Measurements from ENCODE around the gene NHERF2.

Gene NHERF2

DNA sequence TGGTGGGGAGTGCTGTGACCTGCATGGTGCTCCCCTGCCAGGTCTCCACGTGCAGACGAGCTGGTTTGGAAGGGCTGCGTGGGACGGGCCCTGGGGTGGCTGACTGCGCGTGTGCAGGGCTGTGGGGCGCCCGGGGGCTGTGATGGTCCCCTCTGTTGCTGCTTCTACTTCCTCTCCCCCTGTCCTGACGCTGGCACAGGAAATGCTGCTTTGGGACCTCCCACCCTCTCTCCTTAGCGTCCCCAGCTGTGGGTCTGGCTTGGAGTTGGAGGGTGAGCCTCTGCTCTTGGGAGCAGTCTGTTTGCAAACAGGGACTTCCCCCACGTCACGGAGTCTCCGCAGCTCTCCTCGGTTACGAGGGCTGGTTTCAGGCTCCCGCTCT lies 56.3 kb downstream of the NHERF2 start:
- no peak for DNase-seq (ENCODE audit: low read depth)

DNA sequence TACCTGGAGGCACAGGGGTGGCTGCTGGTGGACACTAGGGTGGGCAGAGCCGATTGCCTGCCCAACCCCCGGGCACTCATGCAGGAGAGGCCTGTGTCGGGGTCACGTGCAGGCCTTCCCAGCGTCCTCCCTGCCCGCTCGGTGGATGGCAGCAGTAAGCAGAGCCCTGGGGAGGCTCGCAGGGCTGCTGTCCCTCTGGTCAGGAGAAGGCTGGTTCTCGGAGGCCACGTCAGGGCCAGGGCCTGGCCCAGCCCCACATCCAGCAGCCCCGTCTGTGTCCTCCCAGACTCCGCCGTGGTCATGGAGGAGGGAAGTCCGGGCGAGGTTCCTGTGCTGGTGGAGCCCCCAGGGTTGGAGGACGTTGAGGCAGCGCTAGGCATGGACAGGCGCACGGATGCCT lies 56.7 kb downstream of the NHERF2 start:
- no peak for DNase-seq (ENCODE audit: low read depth)

DNA sequence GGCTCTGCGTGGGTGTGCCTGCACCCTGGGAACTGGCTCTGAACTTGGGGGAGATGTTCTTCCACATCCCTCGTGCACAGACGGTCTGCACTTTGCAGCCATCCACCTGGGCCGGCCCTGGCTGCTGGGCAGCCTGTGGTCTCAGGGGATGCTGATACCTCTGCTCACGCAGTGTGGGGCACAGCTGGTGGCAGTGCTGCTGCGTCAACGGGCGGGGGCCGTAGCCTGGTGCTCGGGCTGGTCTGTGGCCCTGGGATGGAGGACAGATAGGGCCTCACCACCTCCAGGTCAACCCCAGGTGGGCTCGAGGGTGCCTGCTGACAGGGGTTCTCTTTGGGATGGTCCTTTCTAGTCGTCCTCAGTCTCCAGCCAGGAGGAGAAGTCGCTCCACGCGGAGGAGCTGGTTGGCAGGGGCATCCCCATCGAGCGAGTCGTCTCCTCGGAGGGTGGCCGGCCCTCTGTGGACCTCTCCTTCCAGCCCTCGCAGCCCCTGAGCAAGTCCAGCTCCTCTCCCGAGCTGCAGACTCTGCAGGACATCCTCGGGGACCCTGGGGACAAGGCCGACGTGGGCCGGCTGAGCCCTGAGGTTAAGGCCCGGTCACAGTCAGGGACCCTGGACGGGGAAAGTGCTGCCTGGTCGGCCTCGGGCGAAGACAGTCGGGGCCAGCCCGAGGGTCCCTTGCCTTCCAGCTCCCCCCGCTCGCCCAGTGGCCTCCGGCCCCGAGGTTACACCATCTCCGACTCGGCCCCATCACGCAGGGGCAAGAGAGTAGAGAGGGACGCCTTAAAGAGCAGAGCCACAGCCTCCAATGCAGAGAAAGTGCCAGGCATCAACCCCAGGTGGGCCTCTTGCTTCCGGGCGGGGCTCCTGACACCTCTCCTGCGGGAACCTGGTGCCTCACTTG lies 57.4 kb downstream of the NHERF2 start:
- no peak for DNase-seq (ENCODE audit: low read depth)

DNA sequence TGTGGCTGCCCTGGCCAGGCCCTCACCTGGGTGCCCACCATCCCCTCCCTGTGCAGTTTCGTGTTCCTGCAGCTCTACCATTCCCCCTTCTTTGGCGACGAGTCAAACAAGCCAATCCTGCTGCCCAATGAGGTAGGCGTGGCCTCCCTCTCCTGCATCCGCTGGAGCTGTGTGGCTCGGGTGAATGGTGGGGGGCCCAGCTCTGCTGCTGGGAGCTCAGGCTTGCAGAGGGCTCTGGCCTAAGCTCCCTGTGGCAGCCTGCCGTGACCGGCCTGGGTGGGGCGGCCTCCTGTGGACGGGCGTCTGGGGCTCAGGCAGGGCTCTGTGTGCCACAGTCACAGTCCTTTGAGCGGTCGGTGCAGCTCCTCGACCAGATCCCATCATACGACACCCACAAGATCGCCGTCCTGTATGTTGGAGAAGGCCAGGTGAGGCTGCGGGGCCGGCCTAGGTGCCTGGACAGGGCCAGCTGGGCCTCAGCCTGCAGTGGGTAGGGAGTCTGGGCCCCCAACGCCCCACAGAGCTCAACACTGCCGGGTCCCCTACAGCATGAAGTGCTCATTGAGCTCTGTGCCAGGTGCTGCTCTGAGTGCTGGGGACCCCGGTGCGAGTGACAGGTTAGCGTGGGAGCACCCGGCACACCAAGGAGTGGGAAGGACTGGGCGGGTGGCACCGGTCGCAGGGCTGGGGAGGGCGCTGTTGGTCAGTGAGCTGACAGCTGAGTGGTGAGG lies 58.4 kb downstream of the NHERF2 start:
- DNase-seq (ENCODE audit: low read depth): no peak

DNA sequence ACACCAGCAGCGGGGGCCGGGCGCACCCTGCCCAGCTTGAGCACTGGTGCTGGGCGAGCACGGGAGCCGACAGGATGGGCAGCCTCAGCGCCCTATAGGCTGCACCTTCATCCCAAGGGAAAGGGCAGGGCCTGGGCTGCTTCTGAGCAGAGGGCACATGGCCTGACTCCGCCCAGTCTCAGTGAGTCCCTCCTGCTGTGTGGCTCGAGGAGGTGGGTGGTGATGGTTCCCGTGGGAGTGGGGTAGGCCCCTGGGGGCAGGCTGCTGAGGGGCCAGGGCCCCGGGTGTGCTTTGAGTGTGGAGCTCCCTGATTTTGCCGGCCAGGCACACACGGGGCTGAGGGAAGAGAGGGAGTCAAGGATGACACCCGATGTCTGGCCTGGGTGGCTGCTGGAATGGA lies 59.0 kb downstream of the NHERF2 start:
- no peak for DNase-seq (ENCODE audit: low read depth)

DNA sequence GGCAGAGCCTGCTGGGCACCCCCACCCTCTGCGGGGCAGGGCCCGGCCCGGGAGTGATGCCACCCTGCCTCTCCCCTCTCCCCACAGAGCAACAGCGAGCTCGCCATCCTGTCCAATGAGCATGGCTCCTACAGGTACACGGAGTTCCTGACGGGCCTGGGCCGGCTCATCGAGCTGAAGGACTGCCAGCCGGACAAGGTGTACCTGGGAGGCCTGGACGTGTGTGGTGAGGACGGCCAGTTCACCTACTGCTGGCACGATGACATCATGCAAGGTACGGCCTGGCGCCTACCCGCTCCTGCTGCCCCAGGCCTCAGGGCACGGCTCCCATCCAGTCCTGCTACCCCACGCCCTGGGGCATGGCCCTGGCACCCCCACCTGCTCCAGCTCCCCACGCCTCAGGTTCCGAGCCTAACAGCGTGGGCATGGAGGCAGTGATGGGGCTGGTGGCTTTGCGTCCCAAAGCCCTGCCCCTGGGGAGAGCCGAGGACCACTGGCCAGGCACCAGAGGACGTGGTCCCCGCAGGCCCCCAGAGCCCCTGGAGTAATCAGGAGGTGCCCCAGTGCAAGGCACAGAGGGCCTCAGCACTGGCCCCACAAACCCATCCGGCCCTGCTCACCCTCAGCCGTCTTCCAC lies 59.5 kb downstream of the NHERF2 start:
- no peak for DNase-seq (ENCODE audit: low read depth)

DNA sequence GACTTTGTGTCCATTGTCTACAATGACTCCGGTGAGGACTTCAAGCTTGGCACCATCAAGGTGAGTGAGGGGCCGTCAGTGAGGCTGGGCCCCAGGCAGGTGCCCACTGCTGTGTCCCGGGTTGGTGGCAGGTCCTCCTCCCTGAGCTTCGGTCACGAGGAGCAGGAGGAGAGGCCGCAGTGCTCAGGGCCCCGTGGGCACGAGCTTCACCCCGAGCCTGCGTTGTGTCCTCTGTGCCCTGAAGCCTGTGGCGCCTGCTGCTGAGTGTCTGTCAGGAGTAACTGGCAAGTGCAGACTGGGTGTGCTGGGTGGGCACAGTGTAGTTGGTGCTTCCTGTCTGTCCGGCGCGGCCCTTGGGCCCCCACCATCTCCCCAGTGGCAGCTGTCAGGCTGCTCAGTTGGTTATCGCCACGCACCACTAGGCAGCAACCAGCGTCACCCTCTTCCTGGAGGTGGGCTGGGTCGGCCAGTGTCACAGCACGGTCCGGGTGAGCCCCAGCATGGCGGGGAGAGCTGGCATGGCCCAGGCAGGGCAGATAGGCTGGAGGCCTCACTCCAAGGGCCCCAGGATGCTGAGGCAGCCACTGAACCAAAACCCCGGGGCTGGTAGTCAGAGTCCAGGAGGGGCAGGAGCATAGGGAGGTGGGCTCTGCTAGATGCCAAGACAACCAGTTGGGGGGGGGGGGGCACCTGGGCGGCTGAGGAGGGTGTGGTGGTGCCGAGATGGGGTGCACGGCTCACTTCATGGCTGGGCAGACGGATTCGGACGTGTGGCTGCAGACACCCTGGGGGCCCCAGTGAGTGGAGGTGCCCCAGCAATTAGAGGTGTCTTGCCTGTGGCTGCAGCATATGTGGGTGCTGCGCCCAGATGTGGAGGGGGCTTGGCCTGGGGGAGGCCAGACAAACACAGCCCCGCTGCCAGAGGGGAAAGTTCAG lies 60.4 kb downstream of the NHERF2 start:
- no peak for DNase-seq (ENCODE audit: low read depth)

DNA sequence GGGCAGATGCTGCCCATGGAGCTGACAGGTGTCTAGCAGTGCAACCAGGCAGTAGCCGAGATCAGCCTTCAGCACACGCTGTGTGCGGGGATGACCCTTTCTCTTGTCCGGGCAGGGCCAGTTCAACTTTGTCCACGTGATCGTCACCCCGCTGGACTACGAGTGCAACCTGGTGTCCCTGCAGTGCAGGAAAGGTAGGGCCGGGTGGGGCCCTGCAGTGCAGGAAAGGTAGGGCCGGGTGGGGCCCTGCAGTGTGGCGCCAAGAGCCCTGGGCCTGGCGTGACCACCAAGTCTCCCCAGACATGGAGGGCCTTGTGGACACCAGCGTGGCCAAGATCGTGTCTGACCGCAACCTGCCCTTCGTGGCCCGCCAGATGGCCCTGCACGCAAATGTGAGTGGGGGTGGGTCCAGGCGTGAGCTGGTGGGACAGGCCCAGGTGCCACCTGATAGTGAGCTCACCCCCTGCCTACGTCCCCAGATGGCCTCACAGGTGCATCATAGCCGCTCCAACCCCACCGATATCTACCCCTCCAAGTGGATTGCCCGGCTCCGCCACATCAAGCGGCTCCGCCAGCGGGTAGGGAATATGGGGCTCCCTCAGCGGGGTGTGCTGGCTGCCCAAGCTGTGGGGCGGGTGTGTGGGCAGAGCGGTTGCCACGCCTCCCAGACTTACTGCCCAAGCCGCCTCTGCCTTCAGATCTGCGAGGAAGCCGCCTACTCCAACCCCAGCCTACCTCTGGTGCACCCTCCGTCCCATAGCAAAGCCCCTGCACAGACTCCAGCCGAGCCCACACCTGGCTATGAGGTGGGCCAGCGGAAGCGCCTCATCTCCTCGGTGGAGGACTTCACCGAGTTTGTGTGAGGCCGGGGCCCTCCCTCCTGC lies 61.3 kb downstream of the NHERF2 start:
- no peak for DNase-seq (ENCODE audit: low read depth)
